Occipital lobe (tissue), 2 donors: ENCODE results near the gene GBX1. TPM values are rescaled to one million over a fixed set of nuclear protein-coding genes. Genes with fewer than 3 reads are reported as not detected.
A peak's percentile ranks its signal among the peaks of the same experiment; 100 is the strongest.

Experiments
- DNase-seq: peaks from one replicate; lab custom pipeline; 2025; lab: John Stamatoyannopoulos, UW
- total RNA-seq: library from RNA; depleted of rRNA; stranded (reverse); fragments of >200 nt; gene quantifications from one replicate; pipeline ENCODE4 v1.2.3, GENCODE V29; 2014

The GBX1 gene
- total RNA-seq, 1 donor from 2014 or later = not detected

- no peak for DNase-seq
Observed at GRCh38 chr7:151139791-151140190, 27.7 kb downstream of the GBX1 start.

GRCh38 chr7:151139071-151139790, 28.3 kb downstream of the GBX1 start:
- DNase-seq = no peak

- DNase-seq = no peak
Observed at GRCh38 chr7:151138153-151138851, 29.2 kb downstream of the GBX1 start.

- DNase-seq = no peak
Observed at GRCh38 chr7:151137791-151138152, 29.7 kb downstream of the GBX1 start.

GRCh38 chr7:151137076-151137675, 30.3 kb downstream of the GBX1 start:
- DNase-seq = no peak

- no peak for DNase-seq
Observed at GRCh38 chr7:151135866-151136843, 31.3 kb downstream of the GBX1 start.

GRCh38 chr7:151135525-151135845, 32.0 kb downstream of the GBX1 start:
- DNase-seq = no peak

GRCh38 chr7:151134743-151135524, 32.6 kb downstream of the GBX1 start:
- DNase-seq = no peak

- no peak for DNase-seq
Observed at GRCh38 chr7:151133986-151134742, 33.3 kb downstream of the GBX1 start.

- no peak for DNase-seq
Observed at GRCh38 chr7:151133266-151133985, 34.1 kb downstream of the GBX1 start.

GRCh38 chr7:151132461-151133205, 34.9 kb downstream of the GBX1 start:
- DNase-seq = no peak

GRCh38 chr7:151131592-151132293, 35.8 kb downstream of the GBX1 start:
- peak; percentile 48 for DNase-seq

GRCh38 chr7:151131224-151131591, 36.3 kb downstream of the GBX1 start:
- no peak for DNase-seq

GRCh38 chr7:151130741-151131157, 36.7 kb downstream of the GBX1 start:
- no peak for DNase-seq

GRCh38 chr7:151129960-151130591, 37.4 kb downstream of the GBX1 start:
- DNase-seq = no peak

GRCh38 chr7:151129117-151129959, 38.2 kb downstream of the GBX1 start:
- no peak for DNase-seq

- no peak for DNase-seq
Observed at GRCh38 chr7:151128716-151129115, 38.8 kb downstream of the GBX1 start.
